Nucleus accumbens (tissue), 56 donors: ENCODE results near the gene PIWIL4.

Experiments used
- DNase-seq, 56 donors: peaks; one replicate each; lab custom pipeline; 2025; lab: John Stamatoyannopoulos, UW

The PIWIL4 gene

GRCh38 chr11:94567181-94567670 is at the start of gene PIWIL4:
PIWIL4 (plus strand) TSS chr11:94567368; CDS start chr11:94567519, 151 bp downstream.
- DNase-seq: no peak

- DNase-seq: no peak
Observed at GRCh38 chr11:94518300-94518699, 48.9 kb upstream of the PIWIL4 start.

GRCh38 chr11:94519478-94520084 is 47.6 kb upstream of the PIWIL4 start:
- peak in 3 of 56 donors; percentile 2 to 4 (median 2) for DNase-seq

GRCh38 chr11:94521684-94522083 is 45.5 kb upstream of the PIWIL4 start:
- no peak for DNase-seq

GRCh38 chr11:94524341-94524740 is 42.8 kb upstream of the PIWIL4 start:
- no peak for DNase-seq

GRCh38 chr11:94525546-94526324 is 41.4 kb upstream of the PIWIL4 start:
- peak in 9 of 56 donors; percentile 4 to 53 (median 19) for DNase-seq

- DNase-seq: no peak
Observed at GRCh38 chr11:94526645-94527438, 40.3 kb upstream of the PIWIL4 start.

GRCh38 chr11:94528551-94528950 is 38.6 kb upstream of the PIWIL4 start:
- DNase-seq: no peak

- no peak for DNase-seq
Observed at GRCh38 chr11:94532211-94532610, 35.0 kb upstream of the PIWIL4 start.

- no peak for DNase-seq
Observed at GRCh38 chr11:94533206-94533605, 34.0 kb upstream of the PIWIL4 start.

- DNase-seq: no peak
Observed at GRCh38 chr11:94533696-94534630, 33.2 kb upstream of the PIWIL4 start.

- no peak for DNase-seq
Observed at GRCh38 chr11:94536386-94536785, 30.8 kb upstream of the PIWIL4 start.

- DNase-seq: no peak
Observed at GRCh38 chr11:94537031-94537600, 30.1 kb upstream of the PIWIL4 start.

GRCh38 chr11:94539420-94539819 is 27.7 kb upstream of the PIWIL4 start:
- DNase-seq: no peak

GRCh38 chr11:94543695-94544645 is 23.2 kb upstream of the PIWIL4 start, which contains the start of gene FUT4:
FUT4 (plus strand) TSS chr11:94543921; CDS start chr11:94544134, 213 bp downstream.
- peak in 53 of 56 donors; percentile 34 to 88 (median 70) for DNase-seq

GRCh38 chr11:94544646-94545263 is 22.4 kb upstream of the PIWIL4 start:
- DNase-seq: peak in 6 of 56 donors; percentile 5 to 50 (median 23)

- DNase-seq: peak in 2 of 56 donors; percentile 8 to 16
Observed at GRCh38 chr11:94545264-94546161, 21.7 kb upstream of the PIWIL4 start.
